Endodermal cell (in vitro differentiated cells): Measurements from ENCODE around the gene KCNN2. TPM values are rescaled to one million over a fixed set of nuclear protein-coding genes. Genes with fewer than 3 reads are reported as not detected.

Source experiments
- DNase-seq: peaks from one replicate; pipeline ENCODE4 v3.0.0-alpha.2; 2017
- H3K27ac ChIP-seq: 2 replicates; pipeline ENCODE4 v1.5.1; 2013; ENCODE audit warnings: mild to moderate bottlenecking, low read depth, low read length, moderate library complexity
- H3K27me3 ChIP-seq: 2 replicates; pipeline ENCODE4 v1.6.1; 2013; ENCODE audit warnings: mild to moderate bottlenecking, low read length, moderate library complexity; ENCODE audit not compliant: insufficient read depth, control insufficient read depth, poor library complexity, severe bottlenecking
- H3K36me3 ChIP-seq: 2 replicates; pipeline ENCODE4 v1.7.0; 2013; ENCODE audit warnings: mild to moderate bottlenecking, low read length, moderate library complexity; ENCODE audit not compliant: control insufficient read depth, insufficient read depth
- H3K4me1 ChIP-seq: one replicate; pipeline ENCODE4 v1.7.0; 2013; ENCODE audit warnings: low read length; ENCODE audit not compliant: control insufficient read depth, insufficient read depth
- H3K4me3 ChIP-seq: 2 replicates; pipeline ENCODE4 v1.5.1; 2013; ENCODE audit warnings: mild to moderate bottlenecking, low read length, moderate library complexity
- H3K9ac ChIP-seq: 2 replicates; pipeline ENCODE4 v1.6.1; 2013; ENCODE audit warnings: mild to moderate bottlenecking, low read length, moderate library complexity; ENCODE audit not compliant: poor library complexity, severe bottlenecking; ENCODE audit errors: extremely low read depth
- H3K9me3 ChIP-seq: 2 replicates; pipeline ENCODE4 v1.6.1; 2013; ENCODE audit warnings: mild to moderate bottlenecking, low read length, moderate library complexity; ENCODE audit not compliant: control insufficient read depth
- H3K27ac Mint-ChIP-seq: 2 replicates; pipeline ENCODE4 v1.8.0; 2020; ENCODE audit warnings: mixed read lengths
- H3K27me3 Mint-ChIP-seq: 2 replicates; pipeline ENCODE4 v1.8.0; 2021; ENCODE audit warnings: mild to moderate bottlenecking, mixed read lengths; ENCODE audit not compliant: insufficient read depth
- H3K36me3 Mint-ChIP-seq: 2 replicates; pipeline ENCODE4 v1.8.0; 2020; ENCODE audit warnings: low read depth, mixed read lengths
- H3K4me1 Mint-ChIP-seq: 2 replicates; pipeline ENCODE4 v1.8.0; 2020; ENCODE audit warnings: mixed read lengths
- H3K4me3 Mint-ChIP-seq: 2 replicates; pipeline ENCODE4 v1.8.0; 2020; ENCODE audit warnings: mild to moderate bottlenecking, moderate library complexity, mixed read lengths
- H3K9me3 Mint-ChIP-seq: 2 replicates; pipeline ENCODE4 v1.8.0; 2020; ENCODE audit warnings: mild to moderate bottlenecking, mixed read lengths
- CTCF ChIP-seq: fragments of 200-600 bp; sonication (generic); conservative IDR thresholded peaks from 2 replicates; pipeline ENCODE4 v1.5.0; 2021; ENCODE audit warnings: antibody characterized with exemption, mild to moderate bottlenecking
- WGBS, 2 experiments: methylation state at CpG; one replicate each; pipeline versions ENCODE4 v1.1.5 to v1.1.7; 2013; ENCODE audit warnings: missing lambda C conversion rate in 2 of 2, mixed read lengths in 1 of 2; ENCODE audit not compliant: insufficient coverage in 1 of 2, insufficient read length in 1 of 2; 5-methylcytosine and 5-hydroxymethylcytosine counted together
- total RNA-seq, 2 donors: library from RNA; stranded (reverse); fragmentation: NEBNext Ultra II Directional in 1 of 2; extraction: Animal tissue kit (Norgen Biotek cat#: 25700) in 1 of 2; gene quantifications; 2 replicates in 1 of 2; 3 replicates in 1 of 2; pipeline ENCODE4 v1.2.1, GENCODE V29; 2021

Gene KCNN2
- total RNA-seq, 2 donors from 2014 or later: 3.0 to 4.7 TPM

- H3K9ac ChIP-seq: no peak overlapping the region
- no peaks in the 10 kb centered on the region for H3K9me3 ChIP-seq
- H3K27me3 ChIP-seq: no peaks in the 10 kb centered on the region
- TF ChIP-seq CTCF: no peak
- no peak overlapping the region for H3K27ac ChIP-seq
- peaks cover 28% of the 10 kb centered on the region for H3K4me1 Mint-ChIP-seq
- H3K36me3 Mint-ChIP-seq: no peaks in the 10 kb centered on the region
- H3K4me3 Mint-ChIP-seq: no peak overlapping the region
- H3K27me3 Mint-ChIP-seq: no peaks in the 10 kb centered on the region
- DNase-seq: no peak
- no peak overlapping the region for H3K4me3 ChIP-seq
- H3K9me3 Mint-ChIP-seq: no peaks in the 10 kb centered on the region
- WGBS, 2 experiments: 85% methylated on average over 3 of the region's 3 CpGs; no CpG with 5 or more reads in 1 of the 2 experiments
- no peak overlapping the region for H3K27ac Mint-ChIP-seq
- H3K36me3 ChIP-seq: no peaks in the 10 kb centered on the region
- peaks cover 3% of the 10 kb centered on the region for H3K4me1 ChIP-seq
These were observed 88.6 kb downstream of the KCNN2 start for GRCh38 chr5:114450437-114450836.

- Mint-ChIP-seq H3K27ac (no peak overlapping the region), H3K36me3 (no peaks in the 10 kb centered on the region)
These were observed 96.9 kb downstream of the KCNN2 start for GRCh38 chr5:114458726-114459125.

GRCh38 chr5:114467171-114467570, 105.3 kb downstream of the KCNN2 start:
- no peak for TF ChIP-seq CTCF
- no peaks in the 10 kb centered on the region for H3K9me3 ChIP-seq
- Mint-ChIP-seq H3K9me3 (no peaks in the 10 kb centered on the region), H3K36me3 (no peaks in the 10 kb centered on the region), H3K4me3 (no peak overlapping the region), H3K4me1 (peaks cover 7% of the 10 kb centered on the region), H3K27me3 (no peaks in the 10 kb centered on the region), H3K27ac (no peak overlapping the region)
- no peaks in the 10 kb centered on the region for H3K36me3 ChIP-seq
- no peak overlapping the region for H3K27ac ChIP-seq
- H3K9ac ChIP-seq: no peak overlapping the region
- no peaks in the 10 kb centered on the region for H3K27me3 ChIP-seq
- no peak for DNase-seq
- no peaks in the 10 kb centered on the region for H3K4me1 ChIP-seq
- H3K4me3 ChIP-seq: no peak overlapping the region
- 81 to 93% methylated on average over 4 to 5 of the region's 5 CpGs for WGBS, 2 experiments

More at GRCh38 chr5:114458726-114459125, 96.9 kb downstream of the KCNN2 start:
- Mint-ChIP-seq H3K9me3 (no peaks in the 10 kb centered on the region), H3K4me3 (no peak overlapping the region), H3K4me1 (peaks cover 4% of the 10 kb centered on the region), H3K27me3 (no peaks in the 10 kb centered on the region)
- H3K9me3 ChIP-seq: no peaks in the 10 kb centered on the region
- H3K27ac ChIP-seq: no peak overlapping the region
- no peaks in the 10 kb centered on the region for H3K36me3 ChIP-seq
- no peak overlapping the region for H3K4me3 ChIP-seq
- WGBS, 2 experiments: 88 to 100% methylated on average over 3 to 5 of the region's 5 CpGs
- no peak overlapping the region for H3K9ac ChIP-seq
- TF ChIP-seq CTCF: no peak
- no peak for DNase-seq
- H3K4me1 ChIP-seq: no peaks in the 10 kb centered on the region
- no peaks in the 10 kb centered on the region for H3K27me3 ChIP-seq
